Hematopoietic multipotent progenitor cell treated with erythropoietin and hydrocortisone succinate and interleukin-3 and kit ligand, for 17 days (in vitro differentiated cells): ENCODE results near the gene NFX1.

Experiments
- DNase-seq: peaks from one replicate; pipeline ENCODE4 v3.0.0-alpha.2; 2015; ENCODE audit warnings: low spot score

Gene NFX1

DNA sequence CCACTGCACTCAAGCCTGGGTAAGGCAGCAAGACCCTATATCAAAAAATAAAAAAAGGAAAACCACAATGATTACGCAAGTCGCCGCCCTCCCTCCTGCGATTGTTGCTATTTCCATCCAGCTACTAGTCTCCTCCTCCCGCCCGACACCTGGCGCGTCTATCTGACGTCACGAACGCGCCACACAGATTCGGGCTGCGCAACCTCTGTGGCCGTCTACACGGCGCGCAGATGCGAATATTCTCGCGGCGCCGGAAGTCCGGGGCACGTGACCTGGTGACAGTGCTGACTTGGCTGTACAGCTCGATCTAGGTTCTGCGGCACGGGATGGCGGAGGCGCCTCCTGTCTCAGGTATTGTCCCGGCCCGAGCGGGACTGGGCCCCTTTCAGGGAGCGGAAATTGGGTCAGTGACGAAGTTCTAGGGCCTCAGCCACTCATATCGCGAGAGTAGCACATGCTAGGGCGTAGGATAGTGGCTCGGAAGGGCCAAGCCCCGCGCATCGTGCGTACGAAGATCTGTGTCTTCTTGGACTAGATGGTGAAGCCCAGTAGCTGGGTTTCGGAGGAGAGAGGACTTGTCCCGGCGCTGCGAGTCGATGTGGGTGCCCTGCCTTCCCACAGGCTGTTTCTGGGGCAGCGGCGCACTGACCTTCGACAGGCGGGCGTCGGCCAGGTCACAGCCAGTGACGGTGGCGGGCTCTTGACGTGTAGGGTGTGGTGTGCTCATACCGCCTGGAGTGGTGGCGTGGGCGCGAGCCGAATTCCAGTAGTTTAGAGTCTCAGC, at the start of gene NFX1:
TSS of gene NFX1 (plus strand) at position 270 of the 784 bp plus-strand sequence. CDS start at position 327, 57 bp downstream.
- DNase-seq = peak; percentile 99

- DNase-seq = no peak
Observed at GRCh38 chr9:33241298-33241697, 49.0 kb upstream of the NFX1 start.

GRCh38 chr9:33242609-33243134, 47.6 kb upstream of the NFX1 start:
- no peak for DNase-seq

- DNase-seq = no peak
Observed at GRCh38 chr9:33244137-33244784, 46.1 kb upstream of the NFX1 start.

- DNase-seq = no peak
Observed at GRCh38 chr9:33245341-33245740, 45.0 kb upstream of the NFX1 start.

- no peak for DNase-seq
Observed at GRCh38 chr9:33246269-33246860, 44.0 kb upstream of the NFX1 start.

DNA sequence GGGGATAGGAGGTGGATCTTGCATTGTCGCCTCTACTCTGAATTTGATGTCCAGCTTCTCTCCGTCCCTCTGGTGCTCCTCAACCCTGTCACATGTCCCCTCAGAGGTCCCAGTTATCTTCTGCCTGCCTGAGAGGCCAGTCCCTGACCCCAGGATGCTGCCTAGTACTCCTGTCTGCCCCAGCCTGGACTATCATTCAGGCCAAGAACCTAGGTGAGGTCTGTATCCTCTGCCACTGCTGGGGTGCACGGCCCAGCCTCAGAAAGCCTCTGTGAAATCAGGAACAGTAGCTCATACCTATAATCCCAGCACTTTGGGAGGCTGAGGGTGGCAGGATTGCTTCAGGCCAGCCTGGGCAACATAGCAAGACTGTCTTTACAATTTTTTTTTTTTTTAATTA, 41.7 kb upstream of the NFX1 start:
- no peak for DNase-seq

DNA sequence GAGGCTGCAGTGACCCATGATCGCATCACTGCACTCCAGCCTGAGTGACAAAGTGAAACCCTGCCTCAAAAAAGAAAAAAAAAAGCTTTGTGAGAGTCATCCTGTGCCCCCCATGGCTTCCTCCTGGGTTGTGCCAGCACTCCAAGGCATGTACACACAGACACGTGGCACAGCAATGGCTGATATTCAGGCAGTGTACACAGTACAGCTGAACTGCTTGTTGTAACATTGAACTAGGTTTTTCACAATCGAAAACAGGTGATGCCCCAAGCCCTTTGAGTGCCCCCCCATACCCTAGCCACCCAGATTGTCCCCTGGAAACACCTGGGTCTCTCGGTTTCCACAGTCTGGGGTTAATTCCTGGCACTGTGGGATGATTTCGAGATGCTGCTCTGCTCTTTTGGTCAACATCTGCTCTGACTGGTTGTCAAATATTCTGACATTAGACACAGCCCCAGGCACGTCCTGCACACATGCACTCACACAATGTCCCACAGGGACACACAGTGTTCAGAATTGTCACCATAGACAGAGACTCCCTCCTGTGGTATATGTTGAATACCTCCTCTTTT, 41.1 kb upstream of the NFX1 start:
- DNase-seq = no peak

DNA sequence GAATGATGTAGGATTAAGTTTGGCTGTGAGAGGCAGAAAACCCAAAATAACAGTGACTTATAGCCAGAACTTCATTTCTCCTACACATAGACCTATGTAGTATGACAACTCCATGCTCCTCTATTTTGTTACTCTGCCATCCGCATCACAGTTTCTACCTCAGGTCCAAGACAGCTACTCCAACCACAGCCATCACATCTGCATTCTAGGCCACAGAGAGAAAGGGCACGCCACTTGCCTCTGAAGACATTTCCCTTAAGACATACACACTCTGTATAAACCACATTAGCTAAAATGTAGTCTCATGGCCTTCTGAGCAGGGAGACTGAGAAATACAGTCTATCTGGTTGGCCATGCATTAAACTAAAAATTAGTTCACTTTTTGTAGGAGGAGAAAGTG, 40.3 kb upstream of the NFX1 start:
- no peak for DNase-seq

GRCh38 chr9:33250458-33250995, 39.8 kb upstream of the NFX1 start:
- DNase-seq = no peak

GRCh38 chr9:33254211-33254610, 36.1 kb upstream of the NFX1 start:
- DNase-seq = no peak

GRCh38 chr9:33255014-33255413, 35.3 kb upstream of the NFX1 start:
- no peak for DNase-seq

DNA sequence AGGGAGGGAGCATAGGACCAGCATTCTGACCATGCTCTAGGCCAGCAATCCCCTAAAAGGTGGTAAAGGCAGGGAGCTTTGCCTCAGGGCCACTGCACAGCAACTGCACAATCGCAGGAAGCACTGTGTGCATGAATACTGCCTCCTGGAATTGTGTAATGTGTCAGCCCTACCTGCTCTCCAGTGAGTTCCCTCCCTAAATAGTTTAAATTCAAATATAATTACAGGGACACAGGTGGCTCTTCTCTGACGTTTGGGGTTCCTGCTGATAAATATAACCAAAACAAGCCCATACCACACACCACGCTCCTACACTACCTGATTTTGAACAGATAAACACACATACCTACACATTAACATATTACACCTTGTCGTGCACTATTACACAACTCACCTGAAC, 34.8 kb upstream of the NFX1 start:
- DNase-seq = no peak

DNA sequence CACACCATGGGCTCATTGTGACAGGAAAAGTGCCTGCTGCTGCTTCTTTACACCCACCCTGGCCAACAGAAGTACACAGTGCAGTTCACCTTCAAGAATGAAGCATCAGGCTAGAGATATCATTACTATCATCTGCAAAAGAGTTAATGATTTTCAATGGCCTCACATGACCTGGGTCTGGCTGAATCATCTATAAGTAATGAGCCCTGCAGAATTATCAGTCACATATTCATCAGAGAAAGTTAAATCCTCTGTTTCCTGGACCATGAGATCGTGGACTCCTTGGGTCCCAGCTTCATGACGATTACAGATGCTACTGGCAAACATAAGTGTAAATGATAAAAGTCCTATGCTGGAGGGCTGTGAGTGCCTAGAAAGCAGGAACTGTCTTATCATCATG, 34.1 kb upstream of the NFX1 start:
- no peak for DNase-seq

DNA sequence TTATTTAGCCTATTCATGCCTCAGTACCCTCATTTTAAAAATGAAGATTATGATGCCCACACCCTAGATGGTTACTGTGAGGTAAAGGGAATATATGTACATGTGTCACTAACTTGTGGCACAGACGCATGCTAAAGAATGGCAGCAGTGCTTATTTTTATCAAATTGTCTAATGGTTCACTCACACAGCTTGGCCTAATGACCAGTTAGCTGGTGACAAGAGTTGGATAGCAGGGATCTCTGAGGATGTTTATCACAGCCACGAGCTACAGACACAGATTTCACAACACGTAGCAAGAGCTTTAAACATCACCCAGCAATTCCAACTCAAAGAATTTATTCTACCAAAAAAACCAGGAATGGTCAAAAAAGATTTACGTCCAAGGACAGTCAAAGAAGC, 33.0 kb upstream of the NFX1 start:
- no peak for DNase-seq

GRCh38 chr9:33260372-33260771, 29.9 kb upstream of the NFX1 start:
- DNase-seq = no peak

- DNase-seq = peak; percentile 69
Observed at GRCh38 chr9:33263131-33264002, 26.9 kb upstream of the NFX1 start.

DNA sequence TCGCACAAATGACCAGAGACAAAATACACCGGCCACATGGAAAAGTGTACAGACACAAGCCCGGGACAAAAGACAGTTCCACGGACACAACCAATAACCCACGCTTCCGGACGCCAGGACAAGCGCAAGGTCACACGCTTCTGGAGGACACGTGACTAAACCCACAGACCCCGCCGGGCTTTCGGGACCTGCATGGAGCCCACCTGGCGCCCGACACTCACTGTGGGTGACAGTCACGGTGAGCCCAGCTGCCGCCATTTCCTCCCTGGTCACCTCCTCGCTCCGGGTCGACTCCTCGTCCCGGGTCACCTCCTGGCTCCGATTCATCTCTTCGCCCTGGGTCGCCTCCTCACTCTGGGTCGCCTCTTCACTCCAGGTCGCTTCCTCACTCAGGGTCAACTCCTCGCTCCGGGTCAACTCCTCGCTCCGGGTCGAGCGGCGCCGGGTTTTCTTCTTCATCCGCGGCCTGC, 26.3 kb upstream of the NFX1 start:
- DNase-seq = no peak

DNA sequence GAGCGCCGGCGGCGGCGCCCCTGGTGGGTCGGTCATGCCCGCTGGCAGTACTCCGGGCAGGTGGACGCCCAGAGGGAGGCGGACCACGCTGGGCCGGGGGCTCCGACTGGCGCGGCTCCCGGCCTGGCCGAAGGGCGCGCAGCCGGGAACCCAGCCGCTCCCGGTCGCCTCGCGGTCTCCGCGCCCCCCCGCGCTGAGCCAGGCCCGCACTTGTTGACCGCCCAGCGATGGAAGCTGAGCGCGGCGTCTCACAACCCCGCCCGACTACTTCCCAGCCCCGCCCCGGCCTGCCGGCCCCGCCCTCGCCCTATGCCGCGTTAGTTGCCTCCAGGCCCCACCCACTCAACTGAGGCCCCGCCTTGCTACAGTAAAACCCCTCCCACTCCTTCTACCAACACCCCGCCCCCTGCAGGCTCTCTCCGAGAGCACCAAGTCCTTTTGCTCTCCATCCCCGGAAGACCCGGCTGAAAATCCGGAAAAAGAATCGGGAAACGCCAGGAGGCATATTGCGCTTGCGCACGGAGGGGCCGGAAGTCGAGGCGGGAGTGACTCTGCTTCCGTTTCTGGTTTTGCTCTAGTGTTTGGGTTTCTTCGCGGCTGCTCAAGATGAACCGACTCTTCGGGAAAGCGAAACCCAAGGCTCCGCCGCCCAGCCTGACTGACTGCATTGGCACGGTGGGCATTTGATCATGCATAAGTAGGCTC, 25.7 kb upstream of the NFX1 start, which contains the start of the genes BAG1 and CHMP5:
TSS of gene BAG1 (minus strand) at position 236 of the 705 bp plus-strand sequence.
TSS of gene CHMP5 (plus strand) at position 577 of the 705 bp plus-strand sequence. CDS start at position 607, 30 bp downstream.
- peak; percentile 99 for DNase-seq

GRCh38 chr9:33265211-33265865, 25.0 kb upstream of the NFX1 start:
- DNase-seq = peak; percentile 73
